Measurements from ENCODE around the gene ADGRG3. TPM values are rescaled to one million over a fixed set of nuclear protein-coding genes. Genes with fewer than 3 reads are reported as not detected.

ADGRG3 gene
- total RNA-seq, 1 donor from 2014 or later: not detected

DNA sequence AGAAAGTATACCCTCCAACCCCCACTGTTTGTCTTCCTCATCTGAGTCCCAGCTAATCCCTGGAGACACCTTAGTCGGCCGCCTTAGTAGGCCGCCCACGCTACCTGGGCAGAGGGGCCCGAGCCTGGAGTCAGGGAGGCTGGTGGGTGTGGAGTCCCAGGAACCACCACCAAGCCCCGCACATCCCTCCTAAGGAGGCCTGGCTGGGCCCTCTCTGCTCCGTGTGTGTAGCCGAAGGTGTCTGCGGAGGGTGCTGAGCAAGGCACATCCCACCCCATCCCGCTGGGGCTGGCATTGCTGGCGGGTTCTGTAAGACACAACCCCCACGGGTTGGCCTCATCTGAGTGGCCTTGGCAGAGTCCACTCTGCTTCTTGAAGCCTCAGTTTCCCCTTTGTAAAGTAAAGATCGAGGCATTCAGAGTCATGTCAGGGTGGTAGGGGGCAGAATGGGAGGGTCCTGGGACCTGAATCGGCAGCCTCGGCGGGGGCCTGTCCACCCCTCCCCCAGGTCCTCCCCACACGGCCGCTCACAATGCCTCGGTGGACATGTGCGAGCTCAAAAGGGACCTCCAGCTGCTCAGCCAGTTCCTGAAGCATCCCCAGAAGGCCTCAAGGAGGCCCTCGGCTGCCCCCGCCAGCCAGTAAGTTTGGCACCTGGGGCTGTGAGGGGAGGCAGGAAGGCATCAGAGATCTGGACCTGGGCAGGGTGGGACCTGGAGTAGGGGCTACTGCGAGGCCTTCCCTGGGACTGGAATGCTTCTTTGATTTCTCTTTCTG, 15.2 kb upstream of the ADGRG3 start:
- TF ChIP-seq, protein P1, sequence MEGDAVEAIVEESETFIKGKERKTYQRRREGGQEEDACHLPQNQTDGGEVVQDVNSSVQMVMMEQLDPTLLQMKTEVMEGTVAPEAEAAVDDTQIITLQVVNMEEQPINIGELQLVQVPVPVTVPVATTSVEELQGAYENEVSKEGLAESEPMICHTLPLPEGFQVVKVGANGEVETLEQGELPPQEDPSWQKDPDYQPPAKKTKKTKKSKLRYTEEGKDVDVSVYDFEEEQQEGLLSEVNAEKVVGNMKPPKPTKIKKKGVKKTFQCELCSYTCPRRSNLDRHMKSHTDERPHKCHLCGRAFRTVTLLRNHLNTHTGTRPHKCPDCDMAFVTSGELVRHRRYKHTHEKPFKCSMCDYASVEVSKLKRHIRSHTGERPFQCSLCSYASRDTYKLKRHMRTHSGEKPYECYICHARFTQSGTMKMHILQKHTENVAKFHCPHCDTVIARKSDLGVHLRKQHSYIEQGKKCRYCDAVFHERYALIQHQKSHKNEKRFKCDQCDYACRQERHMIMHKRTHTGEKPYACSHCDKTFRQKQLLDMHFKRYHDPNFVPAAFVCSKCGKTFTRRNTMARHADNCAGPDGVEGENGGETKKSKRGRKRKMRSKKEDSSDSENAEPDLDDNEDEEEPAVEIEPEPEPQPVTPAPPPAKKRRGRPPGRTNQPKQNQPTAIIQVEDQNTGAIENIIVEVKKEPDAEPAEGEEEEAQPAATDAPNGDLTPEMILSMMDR (IDR thresholded peaks at IDR 0.05): no peak
- H3K4me1 Mint-ChIP-seq (ENCODE audit: low read depth): peaks cover 16% of the 10 kb centered on the region
- H3K27ac Mint-ChIP-seq (ENCODE audit: unreplicated experiment): no peak overlapping the region
- H3K4me3 Mint-ChIP-seq (ENCODE audit: unreplicated experiment): no peak overlapping the region
- no peak for DNase-seq (ENCODE audit: low spot score)
- H3K36me3 Mint-ChIP-seq (ENCODE audit: low read depth): peaks cover 8% of the 10 kb centered on the region
- no peaks in the 10 kb centered on the region for H3K27me3 Mint-ChIP-seq (ENCODE audit: low read depth)
- H3K9me3 Mint-ChIP-seq (ENCODE audit: low read depth): no peaks in the 10 kb centered on the region

GRCh38 chr16:57653936-57654335, 14.2 kb upstream of the ADGRG3 start:
- Mint-ChIP-seq H3K27me3 (ENCODE audit: low read depth) (no peaks in the 10 kb centered on the region), H3K4me1 (ENCODE audit: low read depth) (peaks cover 16% of the 10 kb centered on the region), H3K27ac (ENCODE audit: unreplicated experiment) (no peak overlapping the region), H3K36me3 (ENCODE audit: low read depth) (peaks cover 10% of the 10 kb centered on the region), H3K9me3 (ENCODE audit: low read depth) (no peaks in the 10 kb centered on the region), H3K4me3 (ENCODE audit: unreplicated experiment) (no peak overlapping the region)
- TF ChIP-seq, protein P1 (IDR thresholded peaks at IDR 0.05): no peak
- no peak for DNase-seq (ENCODE audit: low spot score)

GRCh38 chr16:57656342-57656955, 11.7 kb upstream of the ADGRG3 start:
- TF ChIP-seq, protein P1 (IDR thresholded peaks at IDR 0.05): no peak
- Mint-ChIP-seq H3K4me3 (ENCODE audit: unreplicated experiment) (no peak overlapping the region), H3K27me3 (ENCODE audit: low read depth) (no peaks in the 10 kb centered on the region), H3K36me3 (ENCODE audit: low read depth) (peaks cover 10% of the 10 kb centered on the region), H3K4me1 (ENCODE audit: low read depth) (peaks cover 16% of the 10 kb centered on the region), H3K9me3 (ENCODE audit: low read depth) (no peaks in the 10 kb centered on the region), H3K27ac (ENCODE audit: unreplicated experiment) (no peak overlapping the region)
- no peak for DNase-seq (ENCODE audit: low spot score)

DNA sequence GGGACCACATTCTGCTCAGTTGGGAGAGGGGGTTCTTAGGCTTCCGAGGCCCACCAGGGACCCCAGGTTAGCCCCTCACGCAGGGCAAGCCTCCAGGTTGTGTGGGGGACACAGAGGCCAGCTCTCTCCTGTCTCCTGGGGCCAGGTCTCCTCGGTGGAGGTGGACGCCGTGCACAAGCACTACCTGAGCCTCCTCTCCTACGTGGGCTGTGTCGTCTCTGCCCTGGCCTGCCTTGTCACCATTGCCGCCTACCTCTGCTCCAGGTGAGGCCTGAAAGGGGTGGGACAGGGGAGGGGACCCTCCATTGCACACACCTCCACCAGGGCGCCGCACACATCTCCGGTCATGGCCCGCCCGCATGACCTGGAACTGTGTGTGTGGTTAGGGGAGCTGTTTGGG, 10.9 kb upstream of the ADGRG3 start:
- H3K27me3 Mint-ChIP-seq (ENCODE audit: low read depth): no peaks in the 10 kb centered on the region
- peaks cover 7% of the 10 kb centered on the region for H3K36me3 Mint-ChIP-seq (ENCODE audit: low read depth)
- no peak overlapping the region for H3K4me3 Mint-ChIP-seq (ENCODE audit: unreplicated experiment)
- no peak overlapping the region for H3K27ac Mint-ChIP-seq (ENCODE audit: unreplicated experiment)
- no peak for DNase-seq (ENCODE audit: low spot score)
- TF ChIP-seq, protein P1 (IDR thresholded peaks at IDR 0.05): no peak
- H3K4me1 Mint-ChIP-seq (ENCODE audit: low read depth): peaks cover 16% of the 10 kb centered on the region
- no peaks in the 10 kb centered on the region for H3K9me3 Mint-ChIP-seq (ENCODE audit: low read depth)

DNA sequence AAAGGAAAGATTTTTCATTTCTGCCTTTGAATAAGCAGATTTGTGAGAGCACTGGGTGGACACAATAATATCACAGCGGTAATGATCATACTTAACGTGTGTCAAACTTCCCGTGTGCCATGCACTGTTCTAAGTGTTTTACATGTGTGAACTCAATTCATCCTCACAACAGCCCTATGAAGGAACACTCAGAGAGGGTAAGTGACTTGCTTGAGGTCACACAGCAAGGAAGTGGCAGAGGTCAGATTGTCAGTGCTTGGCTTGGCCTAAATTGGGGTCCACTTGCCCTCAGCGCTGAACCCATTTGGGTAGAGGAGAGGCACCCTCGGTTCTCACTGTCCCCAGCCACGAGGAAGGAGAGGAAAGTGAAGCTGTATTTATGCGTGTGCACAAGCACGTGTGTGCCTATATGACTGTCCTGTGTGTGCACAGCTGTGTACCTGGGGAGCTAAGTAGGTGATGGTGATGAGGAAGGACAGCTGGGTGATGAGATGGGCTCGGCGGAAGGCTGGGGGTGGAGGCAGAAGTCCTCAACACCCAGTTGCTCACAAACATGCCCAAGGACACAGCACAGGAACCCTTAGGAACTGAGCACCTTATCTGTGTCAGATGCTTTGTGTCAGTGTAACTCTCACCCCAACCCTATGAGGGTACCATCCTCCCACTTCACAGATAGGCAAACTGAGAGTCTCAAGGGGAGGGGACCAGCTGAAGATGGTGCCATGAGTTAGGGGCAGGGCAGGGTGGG, 9.8 kb upstream of the ADGRG3 start:
- Mint-ChIP-seq H3K27ac (ENCODE audit: unreplicated experiment) (no peak overlapping the region), H3K4me1 (ENCODE audit: low read depth) (peaks cover 16% of the 10 kb centered on the region), H3K36me3 (ENCODE audit: low read depth) (peaks cover 9% of the 10 kb centered on the region), H3K4me3 (ENCODE audit: unreplicated experiment) (no peak overlapping the region), H3K9me3 (ENCODE audit: low read depth) (no peaks in the 10 kb centered on the region), H3K27me3 (ENCODE audit: low read depth) (no peaks in the 10 kb centered on the region)
- TF ChIP-seq, protein P1 (IDR thresholded peaks at IDR 0.05): no peak
- DNase-seq (ENCODE audit: low spot score): no peak
